Common myeloid progenitor, CD34-positive (primary cell): Measurements from ENCODE around the gene LPAR6.

ENCODE experiments used
- CTCF ChIA-PET: fragments of 350-600 bp; sonication (Branson Sonifier 250); formaldehyde crosslinking; loops from one replicate; lab custom pipeline; 2021; ENCODE audit warnings: antibody characterized with exemption; lab: Charles Lee
- POLR2A ChIA-PET: fragments of 350-600 bp; sonication (Branson Sonifier 250); formaldehyde crosslinking; loops from one replicate; lab custom pipeline; 2021; ENCODE audit warnings: antibody characterized with exemption; lab: Charles Lee
- DNase-seq, 3 donors: peaks; one replicate each; pipeline versions ENCODE4 v3.0.0 to v3.0.0-alpha.2; 2013
- H3K27ac ChIP-seq, 2 experiments: 1 replicate in 1 of 2; 2 replicates in 1 of 2; pipeline ENCODE4 v1.7.0; 2013; ENCODE audit warnings: inconsistent platforms in 2 of 2, low read length in 2 of 2, mild to moderate bottlenecking in 2 of 2, low read depth in 1 of 2, moderate library complexity in 1 of 2; ENCODE audit not compliant: severe bottlenecking in 2 of 2, insufficient read depth in 1 of 2, poor library complexity in 1 of 2
- H3K27me3 ChIP-seq, 5 experiments: replicated peaks in 2 of 5; 1 replicate in 3 of 5; 2 replicates in 2 of 5; pipeline versions ENCODE4 v1.6.1 to v1.7.0; 2013; ENCODE audit warnings: low read length in 4 of 5, mild to moderate bottlenecking in 2 of 5, moderate library complexity in 2 of 5, inconsistent platforms in 1 of 5; ENCODE audit not compliant: insufficient read depth in 5 of 5, control insufficient read depth in 4 of 5
- H3K36me3 ChIP-seq, 4 experiments: 1 replicate in 2 of 4; 2 replicates in 2 of 4; pipeline versions ENCODE4 v1.6.1 to v1.7.0; 2013; ENCODE audit warnings: low read length in 3 of 4, control low read depth in 1 of 4, mild to moderate bottlenecking in 1 of 4; ENCODE audit not compliant: control insufficient read depth in 4 of 4, insufficient read depth in 4 of 4
- H3K4me1 ChIP-seq, 4 experiments: 1 replicate in 3 of 4; 2 replicates in 1 of 4; pipeline versions ENCODE4 v1.6.1 to v1.7.1; 2013; ENCODE audit warnings: low read length in 3 of 4, mild to moderate bottlenecking in 3 of 4, control low read depth in 1 of 4, inconsistent platforms in 1 of 4, moderate library complexity in 1 of 4; ENCODE audit not compliant: control insufficient read depth in 4 of 4, insufficient read depth in 4 of 4; ENCODE audit errors: control extremely low read depth in 1 of 4
- H3K4me3 ChIP-seq, 7 experiments: 1 replicate in 4 of 7; 2 replicates in 3 of 7; pipeline versions ENCODE4 v1.5.1 to v1.7.0; 2013; ENCODE audit warnings: mild to moderate bottlenecking in 7 of 7, low read length in 6 of 7, moderate library complexity in 6 of 7, inconsistent platforms in 2 of 7, low read depth in 2 of 7, control low read depth in 1 of 7; ENCODE audit not compliant: insufficient read depth in 4 of 7, control insufficient read depth in 1 of 7; ENCODE audit errors: extremely low read depth in 1 of 7
- H3K9me3 ChIP-seq, 5 experiments: 1 replicate in 4 of 5; 2 replicates in 1 of 5; pipeline versions ENCODE4 v1.6.1 to v1.7.1; 2013; ENCODE audit warnings: low read length in 4 of 5, mild to moderate bottlenecking in 2 of 5, inconsistent platforms in 1 of 5, low read depth in 1 of 5, moderate library complexity in 1 of 5; ENCODE audit not compliant: control insufficient read depth in 4 of 5, insufficient read depth in 2 of 5; ENCODE audit errors: control extremely low read depth in 1 of 5
- WGBS: methylation state at CpG from one replicate; pipeline ENCODE4 v1.1.5; 2013; ENCODE audit not compliant: insufficient coverage; 5-methylcytosine and 5-hydroxymethylcytosine counted together

LPAR6 gene

DNA sequence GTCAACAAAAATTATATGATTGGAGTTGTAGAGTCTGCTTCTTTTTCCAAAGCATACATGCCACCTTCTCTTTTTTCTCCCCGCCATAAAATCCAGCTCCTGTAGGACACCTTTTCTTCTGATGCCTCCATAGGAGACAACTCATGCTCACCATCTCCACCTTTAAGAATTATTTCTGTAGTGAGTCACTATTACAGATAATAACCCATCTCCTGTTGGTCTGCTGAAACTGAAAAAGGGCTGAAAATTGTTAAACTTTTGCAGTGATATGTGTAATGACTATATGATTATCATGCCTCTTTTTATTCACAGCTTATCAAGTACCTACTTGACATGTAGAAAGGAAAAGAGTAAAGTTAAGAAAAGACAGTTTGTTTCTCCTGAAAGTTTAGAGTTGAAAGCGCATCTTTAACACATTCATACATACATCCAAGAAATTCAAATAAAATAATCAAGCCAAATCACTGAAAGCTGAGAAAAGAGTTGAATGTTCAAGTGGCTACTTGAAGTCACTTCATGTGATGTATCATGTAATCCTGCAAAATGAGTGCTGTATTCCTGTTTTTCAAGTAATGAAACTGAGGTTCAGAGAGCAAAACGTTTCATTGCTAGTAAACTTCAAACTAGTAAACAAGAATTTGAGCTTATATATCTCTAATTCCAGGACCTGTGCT lies 35.5 kb upstream of the LPAR6 start:
- no peaks in the 10 kb centered on the region for H3K27me3 ChIP-seq
- no CpG with 5 or more reads among the region's 3 CpGs for WGBS
- ChIA-PET POLR2A (no interaction called here), CTCF (interaction anchor here (0.9 to 1.3 kb wide), 2 partner anchors 9 to 47 kb away, joined by 3 read pairs; no protein-coding TSS in a partner anchor)
- peak overlapping the region in 1 of 2 experiments; percentile 41 for H3K27ac ChIP-seq
- DNase-seq, result peak in 2 of 3 donors; percentile 11 to 23
- peaks cover 1 to 10% (median 3%) of the 10 kb centered on the region in 4 experiments for H3K36me3 ChIP-seq
- H3K4me3 ChIP-seq, result peak overlapping the region in 2 of 7 experiments; percentile 33 to 63
- H3K9me3 ChIP-seq, result peaks cover 0 to 9% (median 5%) of the 10 kb centered on the region in 5 experiments
- peaks cover 2 to 25% (median 16%) of the 10 kb centered on the region in 4 experiments for H3K4me1 ChIP-seq

DNA sequence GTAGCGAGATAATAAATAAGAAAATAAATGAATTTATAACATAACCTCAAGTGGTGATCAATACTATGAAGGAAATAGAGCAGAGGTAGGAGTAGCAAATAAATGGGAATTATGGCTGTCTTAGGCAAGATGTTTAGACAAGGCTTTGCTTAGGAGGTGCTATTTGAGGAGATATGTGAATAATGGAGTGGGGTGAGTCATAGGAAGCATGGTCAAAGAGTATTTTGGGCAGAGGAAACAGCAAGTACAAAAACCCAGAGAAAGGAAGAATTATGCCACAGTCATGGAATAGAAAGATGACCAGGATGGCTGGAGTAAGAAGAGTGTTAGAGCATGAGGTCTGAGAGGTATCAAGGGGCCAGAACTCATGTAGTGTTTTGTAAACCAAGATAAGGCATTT lies 33.6 kb upstream of the LPAR6 start:
- H3K27ac ChIP-seq, result no peak overlapping the region
- no CpG with 5 or more reads among the region's 1 CpG for WGBS
- no peak overlapping the region for H3K4me3 ChIP-seq

DNA sequence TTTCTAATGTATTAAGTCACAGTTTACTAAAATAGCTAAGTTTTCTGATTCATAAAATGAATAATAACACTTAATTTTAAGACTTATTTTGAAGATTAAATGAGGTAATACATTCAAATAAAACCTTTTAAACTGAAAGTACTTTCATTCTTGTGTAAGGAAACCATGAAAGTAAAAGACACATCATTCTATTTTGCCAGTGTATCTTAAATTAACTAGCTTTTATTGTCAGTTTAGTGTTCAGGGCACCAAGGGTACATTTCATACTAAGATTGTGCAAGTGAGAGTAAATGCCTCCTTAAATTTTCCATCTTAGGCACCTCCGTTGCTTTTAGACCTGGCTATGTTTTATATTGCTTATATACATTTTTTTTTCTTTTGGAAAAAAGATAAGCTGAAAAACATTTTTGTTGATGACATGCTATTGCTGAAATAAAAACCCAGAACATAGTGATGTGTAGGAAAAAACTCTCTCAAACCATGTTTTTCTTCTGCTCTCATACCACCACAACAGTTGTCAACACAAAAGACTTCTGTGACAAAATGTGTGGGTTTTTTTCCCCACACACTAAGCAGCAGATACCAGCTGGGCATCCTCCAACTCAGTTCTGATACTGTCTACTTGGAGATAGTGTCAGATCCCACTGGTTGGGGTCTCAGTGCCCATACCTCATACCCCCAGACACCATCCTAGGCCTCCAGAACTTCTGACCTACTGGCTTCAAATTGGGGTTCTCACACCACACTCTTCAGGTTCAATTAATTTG lies 30.7 kb upstream of the LPAR6 start:
- POLR2A ChIA-PET, result no interaction called here
- H3K4me3 ChIP-seq, result no peak overlapping the region
- peaks cover 1 to 14% (median 9%) of the 10 kb centered on the region in 4 experiments for H3K4me1 ChIP-seq
- H3K36me3 ChIP-seq, result peaks cover 0 to 9% (median under 1%) of the 10 kb centered on the region in 4 experiments
- peak in 1 of 3 donors; percentile 17 for DNase-seq
- H3K27me3 ChIP-seq, result no peaks in the 10 kb centered on the region
- H3K9me3 ChIP-seq, result no peaks in the 10 kb centered on the region
- WGBS, result no CpG with 5 or more reads among the region's 1 CpG
- CTCF ChIA-PET, result interaction anchor here (0.9 to 1.9 kb wide), 4 partner anchors 18 to 49 kb away, joined by 3 to 5 read pairs (median 4); no protein-coding TSS in a partner anchor
- no peak overlapping the region for H3K27ac ChIP-seq

More for the DNA sequence above, 33.6 kb upstream of the LPAR6 start:
- Histone ChIP-seq H3K27me3 (no peaks in the 10 kb centered on the region), H3K36me3 (peaks cover 0 to 3% (median under 1%) of the 10 kb centered on the region in 4 experiments), H3K4me1 (peaks cover 2 to 25% (median 16%) of the 10 kb centered on the region in 4 experiments), H3K9me3 (peaks cover 0 to 9% (median 5%) of the 10 kb centered on the region in 5 experiments)
- CTCF ChIA-PET, result no interaction called here
- peak in 2 of 3 donors; percentile 49 to 62 for DNase-seq
- POLR2A ChIA-PET, result no interaction called here

DNA sequence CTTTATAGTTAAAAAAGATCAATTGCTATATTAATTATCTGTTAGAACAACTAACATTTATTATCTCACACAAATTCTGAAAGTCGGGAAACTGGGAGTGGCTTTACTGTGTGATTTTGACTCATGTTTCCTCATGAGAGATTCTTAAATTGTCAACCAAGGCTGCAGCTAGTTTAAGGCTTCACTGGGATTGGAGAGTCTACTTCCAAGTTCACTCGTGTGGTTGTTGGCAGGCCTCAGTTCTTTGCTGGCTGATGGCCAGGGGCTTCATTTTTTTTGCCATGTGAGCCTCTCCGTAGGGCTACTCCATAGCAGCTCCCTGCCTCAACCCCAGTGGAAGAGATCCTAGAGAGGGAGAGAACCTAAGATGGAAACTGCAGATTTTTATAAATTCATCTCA lies 24.5 kb upstream of the LPAR6 start:
- Histone ChIP-seq H3K36me3 (peaks cover 0 to 11% (median 0%) of the 10 kb centered on the region in 4 experiments), H3K27ac (no peak overlapping the region), H3K4me3 (no peak overlapping the region), H3K9me3 (no peaks in the 10 kb centered on the region), H3K4me1 (peaks cover 1 to 22% (median 8%) of the 10 kb centered on the region in 4 experiments), H3K27me3 (no peaks in the 10 kb centered on the region)
- no peak for DNase-seq
- 68% methylated on average over 3 of the region's 3 CpGs for WGBS
- ChIA-PET POLR2A (no interaction called here), CTCF (no interaction called here)

DNA sequence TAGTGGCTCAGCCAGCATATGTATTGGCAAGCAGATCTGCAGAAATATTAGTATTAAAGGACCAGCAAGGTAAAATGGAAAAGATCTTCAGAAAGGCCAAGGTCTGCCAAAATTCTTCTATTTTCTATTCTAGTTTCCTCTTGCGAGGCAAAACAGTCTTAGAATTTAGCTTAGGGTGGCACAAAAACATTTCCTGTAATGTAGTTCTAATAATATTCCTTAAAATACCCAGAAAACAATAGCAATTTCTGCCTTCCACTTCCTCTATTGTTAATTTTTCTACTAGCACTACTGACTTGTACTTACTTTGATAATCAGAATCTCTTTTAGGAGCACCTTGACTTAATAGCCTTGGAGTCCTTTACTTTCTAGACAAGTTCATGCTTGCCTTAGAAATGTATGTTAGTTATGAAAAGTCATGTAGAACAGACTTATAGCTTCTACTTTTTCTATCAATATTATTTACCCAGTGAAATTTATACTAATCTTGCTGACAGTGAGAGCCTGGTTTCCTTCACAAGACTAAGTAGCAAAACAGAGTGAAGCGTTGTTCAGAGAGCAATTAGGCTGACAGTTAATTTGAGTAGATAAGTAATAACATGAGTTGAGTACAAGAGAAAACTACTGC lies 23.9 kb upstream of the LPAR6 start:
- no peak for DNase-seq
- Histone ChIP-seq H3K9me3 (no peaks in the 10 kb centered on the region), H3K27me3 (no peaks in the 10 kb centered on the region), H3K4me3 (peak overlapping the region in 1 of 7 experiments; percentile 8), H3K36me3 (peaks cover 0 to 11% (median 0%) of the 10 kb centered on the region in 4 experiments), H3K4me1 (peaks cover 7 to 28% (median 14%) of the 10 kb centered on the region in 4 experiments), H3K27ac (no peak overlapping the region)
- ChIA-PET CTCF (no interaction called here), POLR2A (interaction anchor here (0.6 kb wide), 1 partner anchor 26 kb away, joined by 7 read pairs; no protein-coding TSS in a partner anchor)
- no CpG with 5 or more reads among the region's 2 CpGs for WGBS

DNA sequence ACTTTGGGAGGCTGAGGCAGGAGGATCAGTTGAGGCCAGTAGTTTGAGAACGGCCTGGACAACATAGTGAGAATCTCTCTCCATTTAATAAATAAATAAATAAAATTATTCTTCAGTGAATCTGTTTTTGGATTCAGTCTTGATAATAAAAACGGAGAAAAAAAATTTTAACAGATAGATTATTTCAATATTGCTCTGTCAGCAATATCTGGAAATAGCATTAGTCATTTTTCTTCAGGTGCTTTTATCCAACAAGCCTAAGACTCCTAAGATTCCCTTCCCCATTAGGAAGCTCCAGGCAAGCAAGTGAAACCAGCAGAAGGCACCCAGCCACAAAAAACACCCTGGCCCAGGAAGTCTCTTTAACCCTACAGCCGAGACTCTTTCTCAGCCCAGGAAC lies 21.3 kb upstream of the LPAR6 start:
- DNase-seq, result no peak
- ChIA-PET POLR2A (no interaction called here), CTCF (interaction anchor here (1.8 kb wide), 1 partner anchor 33 kb away, joined by 4 read pairs; no protein-coding TSS in a partner anchor)
- H3K36me3 ChIP-seq, result peaks cover 0 to 8% (median 0%) of the 10 kb centered on the region in 4 experiments
- H3K4me1 ChIP-seq, result peaks cover 10 to 37% (median 17%) of the 10 kb centered on the region in 4 experiments
- H3K9me3 ChIP-seq, result no peaks in the 10 kb centered on the region
- no peak overlapping the region for H3K27ac ChIP-seq
- H3K4me3 ChIP-seq, result no peak overlapping the region
- WGBS, result 100% methylated on average over 1 of the region's 3 CpGs
- H3K27me3 ChIP-seq, result no peaks in the 10 kb centered on the region
